HepG2 (cell line): Measurements from ENCODE around the gene DLX1. TPM values are rescaled to one million over a fixed set of nuclear protein-coding genes. Genes with fewer than 3 reads are reported as not detected.
A peak's percentile ranks its signal among the peaks of the same experiment; 100 is the strongest.

Source experiments
- BORCS8-MEF2B ChIP-seq: sonication (generic); formaldehyde crosslinking; IDR thresholded peaks from 2 replicates; pipeline ENCODE4 v1.8.0; 2022; ENCODE audit warnings: mild to moderate bottlenecking, missing genetic modification reagents
- CBX1 ChIP-seq: IDR thresholded peaks from one replicate; pipeline ENCODE4 v1.6.1; 2016; ENCODE audit warnings: antibody characterized with exemption, low read depth
- CEBPZ ChIP-seq: IDR thresholded peaks from 2 replicates; pipeline ENCODE4 v1.6.1; 2012; ENCODE audit warnings: low read length, improper control_type of control experiment
- ISL2 ChIP-seq: sonication (generic); formaldehyde crosslinking; IDR thresholded peaks from 2 replicates; pipeline ENCODE4 v1.5.0; 2020; ENCODE audit warnings: missing genetic modification reagents
- MED13 ChIP-seq: sonication (generic); formaldehyde crosslinking; IDR thresholded peaks from 2 replicates; pipeline ENCODE4 v1.5.0; 2020; ENCODE audit warnings: missing genetic modification reagents
- RORA ChIP-seq: sonication (generic); formaldehyde crosslinking; IDR thresholded peaks from 2 replicates; pipeline ENCODE4 v1.5.0; 2020; ENCODE audit warnings: mild to moderate bottlenecking, missing genetic modification reagents, moderate library complexity
- SALL2 ChIP-seq: sonication (generic); formaldehyde crosslinking; IDR thresholded peaks from 2 replicates; pipeline ENCODE4 v1.8.1; 2023; ENCODE audit warnings: mild to moderate bottlenecking, missing genetic modification reagents, inconsistent platforms
- SMAD9 ChIP-seq: sonication (generic); formaldehyde crosslinking; IDR thresholded peaks from 2 replicates; pipeline ENCODE4 v1.5.1; 2020; ENCODE audit warnings: mild to moderate bottlenecking, missing genetic modification reagents
- ZBTB8A ChIP-seq: sonication (generic); formaldehyde crosslinking; IDR thresholded peaks from 2 replicates; pipeline ENCODE4 v1.4.0; 2020; ENCODE audit warnings: mild to moderate bottlenecking, low read depth, missing genetic modification reagents, borderline replicate concordance
- ZKSCAN8 ChIP-seq: IDR thresholded peaks from 2 replicates; pipeline ENCODE4 v1.6.1; 2016; ENCODE audit warnings: borderline replicate concordance, missing genetic modification reagents, missing compliant biosample characterization
- ZNF276 ChIP-seq: sonication (generic); formaldehyde crosslinking; IDR thresholded peaks from 2 replicates; pipeline ENCODE4 v1.4.0; 2020; ENCODE audit warnings: mild to moderate bottlenecking, low read depth, missing genetic modification reagents
- ZNF430 ChIP-seq: sonication (generic); formaldehyde crosslinking; IDR thresholded peaks from 2 replicates; pipeline ENCODE4 v1.9.0; 2021; ENCODE audit warnings: mild to moderate bottlenecking, missing genetic modification reagents
- ZNF513 ChIP-seq: sonication (generic); formaldehyde crosslinking; conservative IDR thresholded peaks from 2 replicates; pipeline ENCODE4 v1.5.0; 2020; ENCODE audit warnings: missing genetic modification reagents
- ZNF546 ChIP-seq: sonication (generic); formaldehyde crosslinking; conservative IDR thresholded peaks from 2 replicates; pipeline ENCODE4 v1.8.1; 2023; ENCODE audit warnings: mild to moderate bottlenecking, missing genetic modification reagents
- ZNF639 ChIP-seq: conservative IDR thresholded peaks from 2 replicates; pipeline ENCODE4 v1.6.1; 2018; ENCODE audit warnings: missing genetic modification reagents
- ZNF737 ChIP-seq: sonication (generic); formaldehyde crosslinking; IDR thresholded peaks from 2 replicates; pipeline ENCODE4 v1.5.0; 2020; ENCODE audit warnings: missing genetic modification reagents, mild to moderate bottlenecking, borderline replicate concordance
- ZNF879 ChIP-seq: sonication (generic); formaldehyde crosslinking; IDR thresholded peaks from 2 replicates; pipeline ENCODE4 v1.8.1; 2023; ENCODE audit warnings: missing genetic modification reagents
- ZSCAN30 ChIP-seq: sonication (generic); formaldehyde crosslinking; IDR thresholded peaks from 2 replicates; pipeline ENCODE4 v1.5.0; 2020; ENCODE audit warnings: mild to moderate bottlenecking, missing genetic modification reagents
- polyA plus RNA-seq, 8 experiments: library from polyadenylated mRNA; depleted of rRNA in 3 of 8; stranded (reverse) in 7 of 8; unstranded in 1 of 8; fragments of >200 nt; fragmentation: Illumina TruSeq in 4 of 8; extraction: Trizol in 4 of 8; gene quantifications; 2 replicates each; pipeline versions ENCODE4 v1.2.1 to v1.2.3, GENCODE V29; 2011 to 2016; ENCODE audit warnings: low read depth in 4 of 8, missing spikeins in 1 of 8, mixed read lengths in 1 of 8; ENCODE audit not compliant: insufficient read depth in 1 of 8
- total RNA-seq, 5 experiments: library from RNA; depleted of rRNA; stranded (reverse); fragments of >200 nt; fragmentation: Illumina TruSeq; extraction: Trizol; gene quantifications; 2 replicates each; pipeline ENCODE4 v1.2.3, GENCODE V29; 2016; ENCODE audit warnings: low read depth in 1 of 5
- TF ChIP-seq, protein P1 (sequence below): sonication (generic); formaldehyde crosslinking; IDR thresholded peaks from 2 replicates; pipeline ENCODE4 v1.4.0; 2020; ENCODE audit warnings: mild to moderate bottlenecking, missing genetic modification reagents

The DLX1 gene
- total and polyA plus RNA-seq, 2 of the 13 experiments (the other 11 are each of a cell fraction or from before 2014, with no cell fraction given) = 0.18 to 0.86 TPM

- TF ChIP-seq, protein P1, sequence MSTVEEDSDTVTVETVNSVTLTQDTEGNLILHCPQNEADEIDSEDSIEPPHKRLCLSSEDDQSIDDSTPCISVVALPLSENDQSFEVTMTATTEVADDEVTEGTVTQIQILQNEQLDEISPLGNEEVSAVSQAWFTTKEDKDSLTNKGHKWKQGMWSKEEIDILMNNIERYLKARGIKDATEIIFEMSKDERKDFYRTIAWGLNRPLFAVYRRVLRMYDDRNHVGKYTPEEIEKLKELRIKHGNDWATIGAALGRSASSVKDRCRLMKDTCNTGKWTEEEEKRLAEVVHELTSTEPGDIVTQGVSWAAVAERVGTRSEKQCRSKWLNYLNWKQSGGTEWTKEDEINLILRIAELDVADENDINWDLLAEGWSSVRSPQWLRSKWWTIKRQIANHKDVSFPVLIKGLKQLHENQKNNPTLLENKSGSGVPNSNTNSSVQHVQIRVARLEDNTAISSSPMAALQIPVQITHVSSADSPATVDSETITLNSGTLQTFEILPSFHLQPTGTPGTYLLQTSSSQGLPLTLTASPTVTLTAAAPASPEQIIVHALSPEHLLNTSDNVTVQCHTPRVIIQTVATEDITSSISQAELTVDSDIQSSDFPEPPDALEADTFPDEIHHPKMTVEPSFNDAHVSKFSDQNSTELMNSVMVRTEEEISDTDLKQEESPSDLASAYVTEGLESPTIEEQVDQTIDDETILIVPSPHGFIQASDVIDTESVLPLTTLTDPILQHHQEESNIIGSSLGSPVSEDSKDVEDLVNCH (CRISPR knock-in tag) = no peak
- no peak for TF ChIP-seq ZNF546 (CRISPR knock-in tag)
- TF ChIP-seq ZNF513 (CRISPR knock-in tag) = no peak
- TF ChIP-seq BORCS8-MEF2B (CRISPR knock-in tag) = peak; percentile 62; the same call in 1 of the 2 replicates
- no peak for TF ChIP-seq ZBTB8A
- TF ChIP-seq ISL2 = peak; percentile 54; the same call in 1 of the 2 replicates
- TF ChIP-seq ZNF276 = 0 out of 2 replicates have a peak, but pooled peaks have one; percentile 4
- TF ChIP-seq RORA = no peak
- TF ChIP-seq ZNF737 (CRISPR knock-in tag) = 0 out of 2 replicates have a peak, but pooled peaks have one; percentile 38
- no peak for TF ChIP-seq CEBPZ
- no peak for TF ChIP-seq ZSCAN30
- TF ChIP-seq CBX1 = no peak
- no peak for TF ChIP-seq ZNF879 (CRISPR knock-in tag)
- TF ChIP-seq ZNF430 = peak; percentile 55; the same call in 1 of the 2 replicates
- TF ChIP-seq ZNF639 (CRISPR knock-in tag) = no peak; the same call in 1 of the 2 replicates
- no peak for TF ChIP-seq ZKSCAN8 (CRISPR knock-in tag)
- TF ChIP-seq SMAD9 (CRISPR knock-in tag) = no peak
- TF ChIP-seq MED13 (CRISPR knock-in tag) = no peak
- 0 out of 2 replicates have a peak, but pooled peaks have one; percentile 45 for TF ChIP-seq SALL2 (CRISPR knock-in tag)
Observed at GRCh38 chr2:172098650-172099471, 13.6 kb downstream of the DLX1 start (continued).
